ENCODE results near the gene FANCD2OS.

DNA sequence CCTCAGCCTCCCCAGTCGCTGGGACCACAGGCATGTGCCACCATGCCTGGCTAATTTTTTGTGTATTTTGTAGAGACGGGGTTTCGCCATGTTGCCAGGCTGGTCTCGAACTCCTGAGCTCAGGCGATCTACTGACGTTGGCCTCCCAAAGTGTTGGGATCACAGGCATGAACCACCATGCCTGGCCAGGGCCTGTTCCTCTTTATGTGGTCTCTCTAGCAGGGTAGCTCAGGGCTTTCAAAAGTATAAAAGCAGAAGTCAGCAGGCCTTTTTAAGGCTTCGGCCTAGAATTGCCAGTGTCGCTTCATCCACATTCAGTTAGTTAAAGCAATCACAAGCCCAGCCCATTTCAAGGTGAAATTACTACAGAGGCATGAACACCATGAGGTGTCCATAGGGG lies 41.2 kb upstream of the FANCD2OS start:
- TF ChIP-seq TAF1 (IDR thresholded peaks at IDR 0.05; ENCODE audit: low read depth, low read length) (no peak), POLR2A (IDR thresholded peaks at IDR 0.05; ENCODE audit: low read depth, low read length) (no peak), POLR2AphosphoS5 (IDR thresholded peaks at IDR 0.05; ENCODE audit: low read depth, low read length) (no peak)

Data from GM12891 (cell line).